Gastroesophageal sphincter (tissue), 3 donors: ENCODE results near the gene VGLL3.

ENCODE experiments used
- CTCF ChIP-seq, 4 experiments: fragments of 200-600 bp in 2 of 4; fragments of 450-650 bp in 2 of 4; sonication (generic) in 1 of 4; IDR thresholded peaks; one replicate each; pipeline ENCODE4 v1.5.1; 2017 to 2019; ENCODE audit warnings: antibody characterized with exemption in 4 of 4, mild to moderate bottlenecking in 2 of 4, moderate library complexity in 2 of 4
- POLR2AphosphoS5 ChIP-seq: sonication (generic); formaldehyde crosslinking; IDR thresholded peaks from one replicate; pipeline ENCODE4 v1.6.1; 2017; ENCODE audit warnings: antibody characterized with exemption

- no peak for TF ChIP-seq POLR2AphosphoS5
- no peak for TF ChIP-seq CTCF (IDR thresholded peaks at IDR 0.05)
These were observed 23.9 kb downstream of the VGLL3 start for GRCh38 chr3:86967062-86967461.
